ENCODE measurements around the gene APOBR. TPM values are rescaled to one million over a fixed set of nuclear protein-coding genes. Genes with fewer than 3 reads are reported as not detected.

Gene APOBR
- total and polyA plus RNA-seq, 2 of the 13 experiments (the other 11 are each of a cell fraction or from before 2014, with no cell fraction given), result 0.03 TPM; not detected in 1

GRCh38 chr16:28511801-28512789 is 17.7 kb downstream of the APOBR start (continued):
- TF ChIP-seq ZNF570 (CRISPR knock-in tag; IDR thresholded peaks at IDR 0.05; ENCODE audit: borderline replicate concordance) (no peak), ZNF225 (CRISPR knock-in tag; IDR thresholded peaks at IDR 0.05) (0 out of 2 replicates have a peak, but pooled peaks have one; percentile 53), JUND (CRISPR knock-in tag; IDR thresholded peaks at IDR 0.05) (0 out of 2 replicates have a peak, but pooled peaks have one; percentile 17), ZNF350 (CRISPR knock-in tag; IDR thresholded peaks at IDR 0.05; ENCODE audit: borderline replicate concordance, low read depth) (0 out of 2 replicates have a peak, but pooled peaks have one; percentile 27), SMC3 (IDR thresholded peaks at IDR 0.05; ENCODE audit: low read length) (no peak), ZSCAN22 (CRISPR knock-in tag; IDR thresholded peaks at IDR 0.05) (no peak), TP53 (CRISPR knock-in tag; conservative IDR thresholded peaks at IDR 0.05) (no peak), SKIL (CRISPR knock-in tag; IDR thresholded peaks at IDR 0.05; ENCODE audit: borderline replicate concordance) (0 out of 2 replicates have a peak, but pooled peaks have one; percentile 12), BATF2 (CRISPR knock-in tag; IDR thresholded peaks at IDR 0.05) (no peak), MED8 (CRISPR knock-in tag; IDR thresholded peaks at IDR 0.05; ENCODE audit: insufficient replicate concordance) (no peak), RCOR2 (CRISPR knock-in tag; IDR thresholded peaks at IDR 0.05) (0 out of 2 replicates have a peak, but pooled peaks have one; percentile 12), STAG1 (CRISPR knock-in tag; IDR thresholded peaks at IDR 0.05) (no peak), ZBTB7A (CRISPR knock-in tag; IDR thresholded peaks at IDR 0.05) (peak; percentile 42; the same call in 1 of the 2 replicates), RFXANK (CRISPR knock-in tag; IDR thresholded peaks at IDR 0.05) (no peak), HNF4G (IDR thresholded peaks at IDR 0.05; ENCODE audit: borderline replicate concordance, low read depth, low read length) (no peak), HNF4G (CRISPR knock-in tag; IDR thresholded peaks at IDR 0.05; ENCODE audit: borderline replicate concordance, low read depth) (no peak), BCLAF1 (IDR thresholded peaks at IDR 0.05) (no peak), NFKB2 (CRISPR knock-in tag; IDR thresholded peaks at IDR 0.05; ENCODE audit: borderline replicate concordance) (peak; percentile 68; the same call in 1 of the 2 replicates), SALL2 (CRISPR knock-in tag; IDR thresholded peaks at IDR 0.05) (no peak)
- TF ChIP-seq, protein P1, sequence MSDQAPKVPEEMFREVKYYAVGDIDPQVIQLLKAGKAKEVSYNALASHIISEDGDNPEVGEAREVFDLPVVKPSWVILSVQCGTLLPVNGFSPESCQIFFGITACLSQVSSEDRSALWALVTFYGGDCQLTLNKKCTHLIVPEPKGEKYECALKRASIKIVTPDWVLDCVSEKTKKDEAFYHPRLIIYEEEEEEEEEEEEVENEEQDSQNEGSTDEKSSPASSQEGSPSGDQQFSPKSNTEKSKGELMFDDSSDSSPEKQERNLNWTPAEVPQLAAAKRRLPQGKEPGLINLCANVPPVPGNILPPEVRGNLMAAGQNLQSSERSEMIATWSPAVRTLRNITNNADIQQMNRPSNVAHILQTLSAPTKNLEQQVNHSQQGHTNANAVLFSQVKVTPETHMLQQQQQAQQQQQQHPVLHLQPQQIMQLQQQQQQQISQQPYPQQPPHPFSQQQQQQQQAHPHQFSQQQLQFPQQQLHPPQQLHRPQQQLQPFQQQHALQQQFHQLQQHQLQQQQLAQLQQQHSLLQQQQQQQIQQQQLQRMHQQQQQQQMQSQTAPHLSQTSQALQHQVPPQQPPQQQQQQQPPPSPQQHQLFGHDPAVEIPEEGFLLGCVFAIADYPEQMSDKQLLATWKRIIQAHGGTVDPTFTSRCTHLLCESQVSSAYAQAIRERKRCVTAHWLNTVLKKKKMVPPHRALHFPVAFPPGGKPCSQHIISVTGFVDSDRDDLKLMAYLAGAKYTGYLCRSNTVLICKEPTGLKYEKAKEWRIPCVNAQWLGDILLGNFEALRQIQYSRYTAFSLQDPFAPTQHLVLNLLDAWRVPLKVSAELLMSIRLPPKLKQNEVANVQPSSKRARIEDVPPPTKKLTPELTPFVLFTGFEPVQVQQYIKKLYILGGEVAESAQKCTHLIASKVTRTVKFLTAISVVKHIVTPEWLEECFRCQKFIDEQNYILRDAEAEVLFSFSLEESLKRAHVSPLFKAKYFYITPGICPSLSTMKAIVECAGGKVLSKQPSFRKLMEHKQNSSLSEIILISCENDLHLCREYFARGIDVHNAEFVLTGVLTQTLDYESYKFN (CRISPR knock-in tag; conservative IDR thresholded peaks at IDR 0.05), result no peak; the same call in 1 of the 2 replicates

All from HepG2 (cell line).